Panc1 (cell line): ENCODE results near the gene MSI2. TPM values are rescaled to one million over a fixed set of nuclear protein-coding genes. Genes with fewer than 3 reads are reported as not detected.

ENCODE experiments used
- ATAC-seq: fragments of 200-7000 bp; cut with Tn5 transposase; 2 replicates; pipeline ENCODE4 v1.9.1; 2020; ENCODE audit warnings: mild to moderate bottlenecking, moderate library complexity
- BruUV-seq: library from RNA; stranded (reverse); fragments of 400-500 nt; replicated peaks from 2 replicates; lab custom pipeline; 2021; lab: Mats Ljungman, UMichigan
- CTCF ChIA-PET: fragments of 300-600 bp; sonication (Branson Sonifier 250); formaldehyde crosslinking; loops from one replicate; lab custom pipeline; 2022; ENCODE audit warnings: antibody characterized with exemption; lab: Charles Lee
- POLR2A ChIA-PET: fragments of 300-600 bp; sonication (Branson Sonifier 250); formaldehyde crosslinking; loops from one replicate; lab custom pipeline; 2022; ENCODE audit warnings: antibody characterized with exemption; lab: Charles Lee
- DNase-seq: peaks from one replicate; pipeline ENCODE4 v3.0.0-alpha.2; 2010; ENCODE audit warnings: low read depth, low spot score
- H3K27ac ChIP-seq: 2 replicates; pipeline ENCODE4 v1.5.1; 2011; ENCODE audit warnings: mild to moderate bottlenecking, low read length, inconsistent platforms
- H3K27me3 ChIP-seq: fragments of 200-500 bp; sonication (Bioruptor generic); 2 replicates; pipeline ENCODE4 v1.6.0; 2014; ENCODE audit warnings: low read length, inconsistent platforms; ENCODE audit not compliant: control insufficient read depth, insufficient read depth
- H3K36me3 ChIP-seq: fragments of 200-500 bp; sonication (Bioruptor generic); 2 replicates; pipeline ENCODE4 v1.5.1; 2014; ENCODE audit warnings: inconsistent platforms, mild to moderate bottlenecking, low read length, moderate library complexity; ENCODE audit not compliant: control insufficient read depth, insufficient read depth
- H3K4me1 ChIP-seq: 2 replicates; pipeline ENCODE4 v1.5.1; 2011; ENCODE audit warnings: inconsistent platforms, mild to moderate bottlenecking, low read length, moderate library complexity; ENCODE audit not compliant: control insufficient read depth, insufficient read depth
- H3K4me3 ChIP-seq, 2 experiments: 2 replicates each; pipeline ENCODE4 v1.5.1; 2011 to 2012; ENCODE audit warnings: low read depth in 2 of 2, low read length in 2 of 2, mild to moderate bottlenecking in 2 of 2, inconsistent platforms in 1 of 2, moderate library complexity in 1 of 2
- H3K9me3 ChIP-seq: fragments of 200-500 bp; sonication (Bioruptor generic); 2 replicates; pipeline ENCODE4 v1.5.1; 2014; ENCODE audit warnings: low read depth, mild to moderate bottlenecking, inconsistent platforms, low read length, moderate library complexity; ENCODE audit not compliant: control insufficient read depth, insufficient read depth
- CTCF ChIP-seq: fragments of 450-650 bp; IDR thresholded peaks from 2 replicates; pipeline ENCODE4 v1.5.1; 2017; ENCODE audit warnings: mild to moderate bottlenecking
- POLR2AphosphoS5 ChIP-seq: IDR thresholded peaks from 2 replicates; pipeline ENCODE4 v1.6.1; 2012; ENCODE audit warnings: mild to moderate bottlenecking, low read depth, low read length, moderate library complexity
- REST ChIP-seq, 2 experiments: IDR thresholded peaks; 2 replicates each; pipeline ENCODE4 v1.6.1; 2011 to 2012; ENCODE audit warnings: low read depth in 2 of 2, control low read depth in 1 of 2, low read length in 1 of 2, mild to moderate bottlenecking in 1 of 2, moderate library complexity in 1 of 2; ENCODE audit not compliant: insufficient read depth in 1 of 2
- SIN3A ChIP-seq: IDR thresholded peaks from 2 replicates; pipeline ENCODE4 v1.6.1; 2012; ENCODE audit warnings: low read depth, mild to moderate bottlenecking, low read length, moderate library complexity, borderline replicate concordance; ENCODE audit not compliant: insufficient read depth
- TCF7L2 ChIP-seq: IDR thresholded peaks from 2 replicates; pipeline ENCODE4 v1.6.1; 2011; ENCODE audit warnings: mild to moderate bottlenecking, low read depth, low read length, inconsistent platforms
- in situ Hi-C: cut with HindIII; loops from 2 replicates; pipeline ENCODE4 v1.10.0; 2016; ENCODE audit warnings: low sequenced_read_pairs, low pct_unique_long_range_greater_than_20kb
- intact Hi-C: fragments of 100-400 bp; cut with micrococcal nuclease; formaldehyde crosslinking; loops from one replicate; pipeline ENCODE4 v1.10.0; 2022; ENCODE audit not compliant: unreplicated experiment
- total RNA-seq: library from RNA; stranded (reverse); gene quantifications from one replicate; pipeline ENCODE4 v1.2.1, GENCODE V29; 2021; ENCODE audit not compliant: unreplicated experiment

The MSI2 gene
- total RNA-seq, 1 experiment from 2014 or later = 38.5 TPM

DNA sequence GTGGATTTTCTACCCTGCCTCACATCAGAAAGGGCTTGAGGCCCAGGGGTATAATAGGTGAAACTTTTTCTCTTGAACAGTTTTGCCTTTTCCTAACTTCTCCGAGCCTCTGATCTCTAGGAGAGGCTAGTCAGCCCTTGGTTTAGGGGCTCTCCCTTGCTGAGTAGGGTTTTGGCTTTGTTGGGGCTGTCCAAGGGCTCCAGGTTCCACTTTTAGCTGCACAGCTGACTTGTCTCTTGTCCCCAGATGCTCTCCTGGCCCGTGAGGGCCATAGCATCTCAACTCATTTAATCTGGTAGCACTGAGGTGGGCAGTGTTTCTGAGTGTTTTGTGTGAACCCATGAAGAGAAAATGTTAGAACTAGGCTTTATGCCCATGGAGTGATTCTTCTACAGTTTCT is 103.9 kb downstream of the MSI2 start:
- H3K4me3 ChIP-seq = no peak overlapping the region
- H3K27me3 ChIP-seq = no peaks in the 10 kb centered on the region
- intact Hi-C loops = no loop called here
- in situ Hi-C loops = no loop called here
- BruUV-seq = no TSS peak
- ChIA-PET CTCF (no interaction called here), POLR2A (no interaction called here)
- H3K9me3 ChIP-seq = no peaks in the 10 kb centered on the region
- H3K27ac ChIP-seq = no peak overlapping the region
- TF ChIP-seq POLR2AphosphoS5 (no peak), CTCF (no peak), SIN3A (no peak), TCF7L2 (no peak), REST (IDR thresholded peaks at IDR 0.05; ENCODE audit: insufficient read depth in 1 of 2, low read depth in 2 of 2, low read length in 1 of 2) (no peak)
- H3K4me1 ChIP-seq = no peaks in the 10 kb centered on the region
- H3K36me3 ChIP-seq = no peaks in the 10 kb centered on the region
- DNase-seq (no peak), ATAC-seq (no peak)

GRCh38 chr17:57362797-57363556 is 106.7 kb downstream of the MSI2 start:
- BruUV-seq = no TSS peak
- Histone ChIP-seq H3K27me3 (no peaks in the 10 kb centered on the region), H3K36me3 (no peaks in the 10 kb centered on the region), H3K4me1 (no peaks in the 10 kb centered on the region), H3K4me3 (no peak overlapping the region), H3K27ac (no peak overlapping the region), H3K9me3 (no peaks in the 10 kb centered on the region)
- POLR2A ChIA-PET = no interaction called here
- DNase-seq (no peak), ATAC-seq (no peak)
- in situ Hi-C loops = no loop called here
- intact Hi-C loops = no loop called here
- TF ChIP-seq TCF7L2 (no peak), CTCF (no peak), REST (IDR thresholded peaks at IDR 0.05; ENCODE audit: insufficient read depth in 1 of 2, low read depth in 2 of 2, low read length in 1 of 2) (no peak), POLR2AphosphoS5 (no peak), SIN3A (no peak)
- CTCF ChIA-PET = interaction anchor here (0.6 kb wide), 1 partner anchor 119 kb away, joined by 3 read pairs; no protein-coding TSS in a partner anchor
